Testis (tissue), 2 donors: Measurements from ENCODE around the gene EHMT1.

Experiments
- POLR2A ChIP-seq: fragments of 450-650 bp; IDR thresholded peaks from one replicate; pipeline ENCODE4 v1.6.1; 2017; ENCODE audit warnings: antibody characterized with exemption, mild to moderate bottlenecking, moderate library complexity
- TF ChIP-seq, protein P1 (sequence below), 3 experiments: fragments of 450-650 bp in 2 of 3; fragments of 200-600 bp in 1 of 3; sonication (generic) in 1 of 3; IDR thresholded peaks; one replicate each; pipeline ENCODE4 v1.5.1; 2016 to 2019; ENCODE audit warnings: antibody characterized with exemption in 3 of 3, mild to moderate bottlenecking in 2 of 3, moderate library complexity in 1 of 3

GRCh38 chr9:137643921-137644320, 25.1 kb downstream of the EHMT1 start:
- TF ChIP-seq POLR2A, result no peak
- TF ChIP-seq, protein P1, sequence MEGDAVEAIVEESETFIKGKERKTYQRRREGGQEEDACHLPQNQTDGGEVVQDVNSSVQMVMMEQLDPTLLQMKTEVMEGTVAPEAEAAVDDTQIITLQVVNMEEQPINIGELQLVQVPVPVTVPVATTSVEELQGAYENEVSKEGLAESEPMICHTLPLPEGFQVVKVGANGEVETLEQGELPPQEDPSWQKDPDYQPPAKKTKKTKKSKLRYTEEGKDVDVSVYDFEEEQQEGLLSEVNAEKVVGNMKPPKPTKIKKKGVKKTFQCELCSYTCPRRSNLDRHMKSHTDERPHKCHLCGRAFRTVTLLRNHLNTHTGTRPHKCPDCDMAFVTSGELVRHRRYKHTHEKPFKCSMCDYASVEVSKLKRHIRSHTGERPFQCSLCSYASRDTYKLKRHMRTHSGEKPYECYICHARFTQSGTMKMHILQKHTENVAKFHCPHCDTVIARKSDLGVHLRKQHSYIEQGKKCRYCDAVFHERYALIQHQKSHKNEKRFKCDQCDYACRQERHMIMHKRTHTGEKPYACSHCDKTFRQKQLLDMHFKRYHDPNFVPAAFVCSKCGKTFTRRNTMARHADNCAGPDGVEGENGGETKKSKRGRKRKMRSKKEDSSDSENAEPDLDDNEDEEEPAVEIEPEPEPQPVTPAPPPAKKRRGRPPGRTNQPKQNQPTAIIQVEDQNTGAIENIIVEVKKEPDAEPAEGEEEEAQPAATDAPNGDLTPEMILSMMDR (IDR thresholded peaks at IDR 0.05), result no peak
